HG02885 (cell line): ENCODE data around the gene PRAMEF17.
"Not testable (repeated sequence)": the region's sequence is repeated elsewhere in the genome, so short reads cannot be mapped to it uniquely, and the experiment has no call there.

Experiments
- ATAC-seq: cut with Tn5 transposase; IDR thresholded peaks from one replicate; pipeline ENCODE4 v1.9.1; 2021; ENCODE audit warnings: mild to moderate bottlenecking; ENCODE audit not compliant: unreplicated experiment, poor library complexity

The PRAMEF17 gene

DNA sequence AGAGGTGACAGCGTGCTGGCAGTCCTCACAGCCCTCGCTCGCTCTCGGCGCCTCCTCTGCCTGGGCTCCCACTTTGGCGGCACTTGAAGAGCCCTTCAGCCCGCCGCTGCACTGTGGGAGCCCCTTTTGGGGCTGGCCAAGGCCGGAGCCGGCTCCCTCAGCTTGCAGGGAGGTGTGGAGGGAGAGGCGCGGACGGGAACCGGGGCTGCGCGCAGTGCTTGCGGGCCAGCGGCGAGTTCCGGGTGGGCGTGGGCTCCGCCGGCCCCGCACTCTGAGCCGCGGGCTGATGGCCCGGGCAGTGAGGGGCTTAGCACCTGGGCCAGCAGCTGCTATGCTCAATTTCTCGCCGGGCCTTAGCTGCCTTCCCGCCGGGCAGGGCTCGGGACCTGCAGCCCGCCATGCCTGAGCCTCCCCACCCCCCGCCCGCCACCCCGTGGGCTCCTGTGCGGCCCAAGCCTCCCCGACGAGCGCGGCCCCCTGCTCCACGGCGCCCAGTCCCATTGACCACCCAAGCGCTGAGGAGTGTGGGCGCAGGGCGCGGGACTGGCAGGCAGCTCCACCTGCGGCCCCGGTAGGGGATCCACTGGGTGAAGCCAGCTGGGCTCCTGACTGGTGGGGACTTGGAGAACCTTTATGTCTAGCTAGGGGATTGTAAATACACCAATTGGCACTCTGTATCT lies 49.8 kb downstream of the PRAMEF17 start:
- ATAC-seq, result not testable (repeated sequence)
